ENCODE results near the gene ARVCF. TPM values are rescaled to one million over a fixed set of nuclear protein-coding genes. Genes with fewer than 3 reads are reported as not detected.

Gene ARVCF
- total and polyA plus RNA-seq, 9 of the 15 experiments (the other 6 are each of a cell fraction or from before 2014, with no cell fraction given) = 0.03 to 97.4 (median 15.6) TPM

DNA sequence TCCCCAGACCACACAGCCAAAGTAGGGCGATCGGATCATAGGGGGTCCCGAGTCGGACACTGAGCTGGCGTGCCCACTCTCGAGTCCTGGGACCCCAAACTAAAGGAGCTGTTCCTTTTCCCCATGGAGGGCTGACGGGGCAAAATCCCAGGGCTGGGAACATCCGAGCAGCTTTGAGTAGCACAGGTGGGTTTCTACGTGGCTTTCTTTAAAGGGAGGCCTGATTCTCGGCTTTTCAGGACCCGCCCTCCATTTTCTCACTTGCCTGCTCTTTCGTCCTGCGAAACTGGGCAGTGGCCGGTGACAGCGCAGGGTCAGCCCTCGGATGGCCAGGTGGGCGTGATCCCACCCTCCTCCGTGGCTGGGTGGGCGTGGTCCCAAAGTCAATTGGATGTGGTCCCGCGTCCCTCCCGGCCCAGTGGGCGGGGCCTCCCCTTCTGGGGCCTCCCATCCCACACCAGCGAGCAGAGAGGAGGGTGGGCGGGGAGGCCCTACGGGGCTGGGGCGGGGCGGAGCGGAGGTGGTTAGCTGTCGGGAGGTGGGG, 57.5 kb downstream of the ARVCF start (continued):
- TF ChIP-seq, protein P1, sequence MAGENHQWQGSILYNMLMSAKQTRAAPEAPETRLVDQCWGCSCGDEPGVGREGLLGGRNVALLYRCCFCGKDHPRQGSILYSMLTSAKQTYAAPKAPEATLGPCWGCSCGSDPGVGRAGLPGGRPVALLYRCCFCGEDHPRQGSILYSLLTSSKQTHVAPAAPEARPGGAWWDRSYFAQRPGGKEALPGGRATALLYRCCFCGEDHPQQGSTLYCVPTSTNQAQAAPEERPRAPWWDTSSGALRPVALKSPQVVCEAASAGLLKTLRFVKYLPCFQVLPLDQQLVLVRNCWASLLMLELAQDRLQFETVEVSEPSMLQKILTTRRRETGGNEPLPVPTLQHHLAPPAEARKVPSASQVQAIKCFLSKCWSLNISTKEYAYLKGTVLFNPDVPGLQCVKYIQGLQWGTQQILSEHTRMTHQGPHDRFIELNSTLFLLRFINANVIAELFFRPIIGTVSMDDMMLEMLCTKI (IDR thresholded peaks at IDR 0.05; ENCODE audit: partially characterized antibody) = no peak
- TF ChIP-seq BRD4 (IDR thresholded peaks at IDR 0.05) (no peak), RBM39 (optimal IDR thresholded peaks at IDR 0.05; ENCODE audit: low read depth, low read length) (no peak), RBM14 (IDR thresholded peaks at IDR 0.05; ENCODE audit: borderline replicate concordance, insufficient read depth, low read depth, low read length) (no peak), GABPB1 (CRISPR knock-in tag; IDR thresholded peaks at IDR 0.05) (no peak), XRCC4 (IDR thresholded peaks at IDR 0.05; ENCODE audit: extremely low read depth, insufficient read depth, insufficient read length) (no peak), ZBTB17 (CRISPR knock-in tag; IDR thresholded peaks at IDR 0.05) (no peak), ELF4 (CRISPR knock-in tag; IDR thresholded peaks at IDR 0.05) (0 out of 2 replicates have a peak, but pooled peaks have one; percentile 18), PHTF2 (CRISPR knock-in tag; IDR thresholded peaks at IDR 0.05) (no peak), NFIX (CRISPR knock-in tag; IDR thresholded peaks at IDR 0.05; ENCODE audit: low read depth) (no peak), ZFP36 (IDR thresholded peaks at IDR 0.05; ENCODE audit: low read depth, low read length, partially characterized antibody) (peak; percentile 25), POLR2A (conservative IDR thresholded peaks at IDR 0.05) (peak; percentile 66; the same call in 1 of the 2 replicates), MAFK (IDR thresholded peaks at IDR 0.05; ENCODE audit: low read length) (no peak), TEAD1 (CRISPR knock-in tag; IDR thresholded peaks at IDR 0.05) (no peak), TAL1 (IDR thresholded peaks at IDR 0.05) (no peak), CREM (IDR thresholded peaks at IDR 0.05; ENCODE audit: low read depth) (peak; percentile 70), U2AF2 (optimal IDR thresholded peaks at IDR 0.05; ENCODE audit: low read depth, low read length) (no peak), ZNF24 (IDR thresholded peaks at IDR 0.05) (peak; percentile 57; the same call in 1 of the 2 replicates), ARNT (IDR thresholded peaks at IDR 0.05) (no peak), TRIM24 (IDR thresholded peaks at IDR 0.05) (no peak), HDAC2 (IDR thresholded peaks at IDR 0.05) (peak; percentile 79; the same call in 1 of the 2 replicates), TEAD4 (IDR thresholded peaks at IDR 0.05; ENCODE audit: low read length) (peak; percentile 33; the same call in 1 of the 2 replicates), TEAD4 (CRISPR knock-in tag; IDR thresholded peaks at IDR 0.05; ENCODE audit: borderline replicate concordance) (no peak), GTF2F1 (IDR thresholded peaks at IDR 0.05; ENCODE audit: low read depth, low read length) (0 out of 2 replicates have a peak, but pooled peaks have one; percentile 26), RHOXF2B (CRISPR knock-in tag; conservative IDR thresholded peaks at IDR 0.05) (0 out of 2 replicates have a peak, but pooled peaks have one; percentile 61), ATF7 (IDR thresholded peaks at IDR 0.05) (peak; percentile 44; the same call in 1 of the 2 replicates), MTA2 (IDR thresholded peaks at IDR 0.05; ENCODE audit: low read depth) (no peak)
- TF ChIP-seq, protein P2, sequence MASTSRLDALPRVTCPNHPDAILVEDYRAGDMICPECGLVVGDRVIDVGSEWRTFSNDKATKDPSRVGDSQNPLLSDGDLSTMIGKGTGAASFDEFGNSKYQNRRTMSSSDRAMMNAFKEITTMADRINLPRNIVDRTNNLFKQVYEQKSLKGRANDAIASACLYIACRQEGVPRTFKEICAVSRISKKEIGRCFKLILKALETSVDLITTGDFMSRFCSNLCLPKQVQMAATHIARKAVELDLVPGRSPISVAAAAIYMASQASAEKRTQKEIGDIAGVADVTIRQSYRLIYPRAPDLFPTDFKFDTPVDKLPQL (IDR thresholded peaks at IDR 0.05; ENCODE audit: extremely low read depth, insufficient read length) = no peak
- TF ChIP-seq, protein P3, sequence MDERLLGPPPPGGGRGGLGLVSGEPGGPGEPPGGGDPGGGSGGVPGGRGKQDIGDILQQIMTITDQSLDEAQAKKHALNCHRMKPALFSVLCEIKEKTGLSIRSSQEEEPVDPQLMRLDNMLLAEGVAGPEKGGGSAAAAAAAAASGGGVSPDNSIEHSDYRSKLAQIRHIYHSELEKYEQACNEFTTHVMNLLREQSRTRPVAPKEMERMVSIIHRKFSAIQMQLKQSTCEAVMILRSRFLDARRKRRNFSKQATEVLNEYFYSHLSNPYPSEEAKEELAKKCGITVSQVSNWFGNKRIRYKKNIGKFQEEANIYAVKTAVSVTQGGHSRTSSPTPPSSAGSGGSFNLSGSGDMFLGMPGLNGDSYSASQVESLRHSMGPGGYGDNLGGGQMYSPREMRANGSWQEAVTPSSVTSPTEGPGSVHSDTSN (CRISPR knock-in tag; IDR thresholded peaks at IDR 0.05; ENCODE audit: low read depth) = no peak
- TF ChIP-seq, protein P3 (tag; conservative IDR thresholded peaks at IDR 0.05; ENCODE audit: low read depth) = peak; percentile 44; the same call in 1 of the 2 replicates

All from K562 (cell line).